Effector CD8-positive, alpha-beta T cell (primary cell): ENCODE results near the gene TMEM106C.

Experiments used
- DNase-seq: peaks from one replicate; lab custom pipeline; 2025; lab: John Stamatoyannopoulos, UW

The TMEM106C gene

GRCh38 chr12:47979686-47980085 lies 16.3 kb downstream of the TMEM106C start:
- no peak for DNase-seq

- no peak for DNase-seq
Observed at GRCh38 chr12:47980197-47980596, 16.8 kb downstream of the TMEM106C start.

DNA sequence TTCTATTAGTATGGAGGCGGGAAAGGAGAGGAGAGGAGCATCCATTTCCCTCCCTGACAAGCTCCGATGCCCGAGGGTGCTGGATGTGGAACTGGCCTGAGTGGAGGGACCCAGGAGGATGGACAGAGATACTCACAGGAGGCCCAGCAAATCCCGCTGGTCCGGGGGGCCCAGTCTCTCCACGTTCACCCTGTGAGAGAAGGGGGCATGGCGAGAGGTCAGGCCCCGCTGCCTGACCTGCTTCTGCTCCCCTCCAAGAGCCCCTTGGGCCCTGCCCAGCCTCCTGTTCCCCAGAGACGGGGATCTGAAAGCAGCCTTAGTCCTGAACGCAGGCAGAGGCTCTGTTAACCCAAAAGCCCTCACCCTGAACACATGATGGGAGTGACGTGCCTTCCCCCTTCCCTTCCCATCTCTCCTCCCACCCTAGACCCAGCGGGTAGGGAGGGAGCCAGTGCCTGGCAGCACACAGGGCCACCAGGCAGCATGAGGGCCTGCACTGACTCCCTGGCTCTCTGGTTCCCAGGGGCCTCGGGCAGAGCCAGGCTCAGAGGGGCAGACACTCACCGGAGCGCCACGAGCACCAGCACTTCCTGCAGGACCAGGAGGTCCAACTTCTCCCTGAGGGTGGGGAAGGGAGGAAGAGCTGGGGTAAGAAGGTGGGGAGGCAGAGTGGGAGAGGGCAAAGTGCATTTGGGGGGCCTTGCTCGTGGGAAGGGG lies 17.5 kb downstream of the TMEM106C start:
- no peak for DNase-seq

- no peak for DNase-seq
Observed at GRCh38 chr12:47981496-47982260, 18.3 kb downstream of the TMEM106C start.

- DNase-seq, result no peak
Observed at GRCh38 chr12:47982311-47982710, 18.9 kb downstream of the TMEM106C start.

DNA sequence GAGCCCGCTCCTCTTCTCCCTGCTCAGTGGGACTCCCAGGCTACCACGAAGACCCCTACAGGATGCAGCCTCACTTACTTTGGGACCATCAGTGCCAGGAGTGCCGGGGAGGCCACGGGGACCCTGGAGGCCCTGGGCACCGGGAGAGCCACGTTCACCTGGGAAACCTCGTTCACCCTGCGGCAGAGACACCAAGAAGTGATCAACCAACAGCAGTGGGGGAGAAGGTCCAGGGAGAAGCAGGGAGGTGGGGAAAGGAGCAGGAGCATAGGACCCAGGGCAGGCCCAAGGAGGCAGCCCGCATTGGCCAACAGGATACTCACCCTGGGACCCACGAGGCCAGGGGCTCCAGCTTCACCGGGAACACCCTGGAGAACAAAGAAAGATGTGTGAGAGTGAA lies 19.4 kb downstream of the TMEM106C start:
- no peak for DNase-seq

GRCh38 chr12:47983541-47984115 lies 20.2 kb downstream of the TMEM106C start:
- no peak for DNase-seq

GRCh38 chr12:47984331-47984801 lies 21.0 kb downstream of the TMEM106C start:
- DNase-seq, result no peak

GRCh38 chr12:47985596-47986290 lies 22.3 kb downstream of the TMEM106C start:
- no peak for DNase-seq

- no peak for DNase-seq
Observed at GRCh38 chr12:47986291-47986660, 22.9 kb downstream of the TMEM106C start.

- DNase-seq, result no peak
Observed at GRCh38 chr12:47986832-47987231, 23.4 kb downstream of the TMEM106C start.

- no peak for DNase-seq
Observed at GRCh38 chr12:47987411-47988072, 24.1 kb downstream of the TMEM106C start.

- no peak for DNase-seq
Observed at GRCh38 chr12:47988073-47989022, 25.0 kb downstream of the TMEM106C start.

DNA sequence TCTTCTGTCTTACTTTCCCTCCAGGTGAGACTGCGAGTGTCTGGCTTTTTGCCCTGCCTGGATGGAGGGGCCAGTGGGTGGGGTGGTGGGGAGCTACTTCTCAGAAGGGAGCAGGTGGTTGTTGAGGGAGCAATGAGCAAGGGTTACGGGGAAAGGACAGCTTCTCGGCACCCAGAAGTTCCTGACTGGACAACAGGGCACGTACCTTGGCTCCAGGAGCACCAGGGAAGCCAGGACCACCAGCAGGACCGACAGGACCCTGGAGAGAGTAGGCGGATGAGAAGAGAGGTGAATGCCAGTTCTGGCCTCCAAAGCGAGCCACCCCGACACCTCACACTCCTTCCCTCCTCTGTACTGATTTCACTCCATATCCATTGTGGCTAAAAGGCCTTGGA lies 25.6 kb downstream of the TMEM106C start:
- no peak for DNase-seq

- DNase-seq, result no peak
Observed at GRCh38 chr12:47989666-47990065, 26.3 kb downstream of the TMEM106C start.

GRCh38 chr12:47990351-47991105 lies 27.1 kb downstream of the TMEM106C start:
- DNase-seq, result no peak

- DNase-seq, result no peak
Observed at GRCh38 chr12:47991106-47992061, 28.0 kb downstream of the TMEM106C start.

- DNase-seq, result no peak
Observed at GRCh38 chr12:47992776-47993175, 29.4 kb downstream of the TMEM106C start.

DNA sequence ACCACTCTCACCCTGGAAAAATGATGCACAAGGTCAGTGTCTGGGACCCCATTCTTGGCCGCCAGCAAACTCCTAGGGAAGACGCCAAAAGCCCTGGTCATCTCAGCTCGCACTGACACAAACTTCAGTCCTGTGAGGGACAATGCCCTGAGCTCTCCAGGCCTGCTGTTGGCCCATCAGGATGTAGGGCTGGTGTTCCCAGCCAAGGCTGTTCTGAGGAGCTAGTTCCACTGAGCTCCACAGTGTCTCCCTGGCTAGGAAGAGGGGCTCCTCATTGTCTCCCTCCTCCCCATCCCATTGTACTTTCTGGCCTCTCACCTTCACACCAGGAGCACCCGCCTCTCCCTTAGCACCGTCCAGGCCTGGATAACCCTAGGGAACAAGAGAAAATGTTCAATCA lies 30.1 kb downstream of the TMEM106C start:
- DNase-seq, result no peak
